Common myeloid progenitor, CD34-positive (primary cell): ENCODE results near the gene PGA3.

Experiments used
- CTCF ChIA-PET: fragments of 350-600 bp; sonication (Branson Sonifier 250); formaldehyde crosslinking; loops from one replicate; lab custom pipeline; 2021; ENCODE audit warnings: antibody characterized with exemption; lab: Charles Lee
- POLR2A ChIA-PET: fragments of 350-600 bp; sonication (Branson Sonifier 250); formaldehyde crosslinking; loops from one replicate; lab custom pipeline; 2021; ENCODE audit warnings: antibody characterized with exemption; lab: Charles Lee
- DNase-seq, 3 donors: peaks; one replicate each; pipeline versions ENCODE4 v3.0.0 to v3.0.0-alpha.2; 2013
- H3K27ac ChIP-seq, 2 experiments: 1 replicate in 1 of 2; 2 replicates in 1 of 2; pipeline ENCODE4 v1.7.0; 2013; ENCODE audit warnings: inconsistent platforms in 2 of 2, low read length in 2 of 2, mild to moderate bottlenecking in 2 of 2, low read depth in 1 of 2, moderate library complexity in 1 of 2; ENCODE audit not compliant: severe bottlenecking in 2 of 2, insufficient read depth in 1 of 2, poor library complexity in 1 of 2
- H3K27me3 ChIP-seq, 5 experiments: replicated peaks in 2 of 5; 1 replicate in 3 of 5; 2 replicates in 2 of 5; pipeline versions ENCODE4 v1.6.1 to v1.7.0; 2013; ENCODE audit warnings: low read length in 4 of 5, mild to moderate bottlenecking in 2 of 5, moderate library complexity in 2 of 5, inconsistent platforms in 1 of 5; ENCODE audit not compliant: insufficient read depth in 5 of 5, control insufficient read depth in 4 of 5
- H3K36me3 ChIP-seq, 4 experiments: 1 replicate in 2 of 4; 2 replicates in 2 of 4; pipeline versions ENCODE4 v1.6.1 to v1.7.0; 2013; ENCODE audit warnings: low read length in 3 of 4, control low read depth in 1 of 4, mild to moderate bottlenecking in 1 of 4; ENCODE audit not compliant: control insufficient read depth in 4 of 4, insufficient read depth in 4 of 4
- H3K4me1 ChIP-seq, 4 experiments: 1 replicate in 3 of 4; 2 replicates in 1 of 4; pipeline versions ENCODE4 v1.6.1 to v1.7.1; 2013; ENCODE audit warnings: low read length in 3 of 4, mild to moderate bottlenecking in 3 of 4, control low read depth in 1 of 4, inconsistent platforms in 1 of 4, moderate library complexity in 1 of 4; ENCODE audit not compliant: control insufficient read depth in 4 of 4, insufficient read depth in 4 of 4; ENCODE audit errors: control extremely low read depth in 1 of 4
- H3K4me3 ChIP-seq, 7 experiments: 1 replicate in 4 of 7; 2 replicates in 3 of 7; pipeline versions ENCODE4 v1.5.1 to v1.7.0; 2013; ENCODE audit warnings: mild to moderate bottlenecking in 7 of 7, low read length in 6 of 7, moderate library complexity in 6 of 7, inconsistent platforms in 2 of 7, low read depth in 2 of 7, control low read depth in 1 of 7; ENCODE audit not compliant: insufficient read depth in 4 of 7, control insufficient read depth in 1 of 7; ENCODE audit errors: extremely low read depth in 1 of 7
- H3K9me3 ChIP-seq, 5 experiments: 1 replicate in 4 of 5; 2 replicates in 1 of 5; pipeline versions ENCODE4 v1.6.1 to v1.7.1; 2013; ENCODE audit warnings: low read length in 4 of 5, mild to moderate bottlenecking in 2 of 5, inconsistent platforms in 1 of 5, low read depth in 1 of 5, moderate library complexity in 1 of 5; ENCODE audit not compliant: control insufficient read depth in 4 of 5, insufficient read depth in 2 of 5; ENCODE audit errors: control extremely low read depth in 1 of 5
- WGBS: methylation state at CpG from one replicate; pipeline ENCODE4 v1.1.5; 2013; ENCODE audit not compliant: insufficient coverage; 5-methylcytosine and 5-hydroxymethylcytosine counted together

PGA3 gene

GRCh38 chr11:61170566-61170965 lies 32.7 kb upstream of the PGA3 start:
- H3K27ac ChIP-seq = no peak overlapping the region
- H3K4me3 ChIP-seq = no peak overlapping the region
- no peaks in the 10 kb centered on the region for H3K36me3 ChIP-seq
- no peak for DNase-seq
- peaks cover 0 to 4% (median 0%) of the 10 kb centered on the region in 5 experiments for H3K9me3 ChIP-seq
- ChIA-PET POLR2A (no interaction called here), CTCF (interaction anchor here (1.4 to 3.8 kb wide), 3 partner anchors 16 to 41 kb away, joined by 4 to 12 read pairs (median 8); no protein-coding TSS in a partner anchor)
- peaks cover 6 to 31% (median 13%) of the 10 kb centered on the region in 4 experiments for H3K4me1 ChIP-seq
- H3K27me3 ChIP-seq = no peaks in the 10 kb centered on the region
- WGBS = 95% methylated on average over 9 of the region's 9 CpGs

DNA sequence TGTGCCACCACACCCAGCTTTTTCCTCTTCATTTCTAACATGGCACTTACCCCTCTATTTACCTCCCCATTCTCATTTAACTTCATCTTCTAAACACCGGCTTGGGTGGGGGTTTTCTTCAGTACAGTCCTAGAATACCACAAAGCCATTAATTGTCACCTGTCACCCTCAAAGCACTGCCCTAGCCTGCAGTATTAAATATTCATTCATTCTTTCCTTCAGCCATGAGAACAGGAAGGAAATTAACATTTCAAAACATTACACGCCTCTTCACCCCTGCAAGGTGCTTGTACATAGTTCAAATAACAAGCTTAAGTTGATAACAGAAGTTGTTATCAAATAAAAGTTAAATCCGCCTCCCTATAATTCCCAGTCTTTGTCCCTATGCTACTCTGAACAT lies 31.4 kb upstream of the PGA3 start:
- 0% methylated on average over 1 of the region's 3 CpGs for WGBS
- Histone ChIP-seq H3K9me3 (peaks cover 0 to 4% (median 0%) of the 10 kb centered on the region in 5 experiments), H3K27ac (no peak overlapping the region), H3K4me1 (peaks cover 6 to 31% (median 13%) of the 10 kb centered on the region in 4 experiments), H3K36me3 (no peaks in the 10 kb centered on the region), H3K4me3 (no peak overlapping the region), H3K27me3 (no peaks in the 10 kb centered on the region)
- ChIA-PET CTCF (interaction anchor here (1.2 to 3.8 kb wide), 4 partner anchors 15 to 42 kb away, joined by 3 to 12 read pairs (median 6); no protein-coding TSS in a partner anchor), POLR2A (no interaction called here)
- peak in 2 of 3 donors; percentile 67 to 77 for DNase-seq

GRCh38 chr11:61172356-61172755 lies 31.0 kb upstream of the PGA3 start:
- ChIA-PET CTCF (interaction anchor here (0.9 to 1.4 kb wide), 2 partner anchors 14 to 43 kb away, joined by 3 read pairs; no protein-coding TSS in a partner anchor), POLR2A (no interaction called here)
- Histone ChIP-seq H3K4me1 (peaks cover 6 to 29% (median 12%) of the 10 kb centered on the region in 4 experiments), H3K27ac (no peak overlapping the region), H3K36me3 (no peaks in the 10 kb centered on the region), H3K27me3 (no peaks in the 10 kb centered on the region), H3K4me3 (no peak overlapping the region), H3K9me3 (peaks cover 0 to 4% (median 0%) of the 10 kb centered on the region in 5 experiments)
- no peak for DNase-seq
- WGBS = 6% methylated on average over 5 of the region's 5 CpGs

DNA sequence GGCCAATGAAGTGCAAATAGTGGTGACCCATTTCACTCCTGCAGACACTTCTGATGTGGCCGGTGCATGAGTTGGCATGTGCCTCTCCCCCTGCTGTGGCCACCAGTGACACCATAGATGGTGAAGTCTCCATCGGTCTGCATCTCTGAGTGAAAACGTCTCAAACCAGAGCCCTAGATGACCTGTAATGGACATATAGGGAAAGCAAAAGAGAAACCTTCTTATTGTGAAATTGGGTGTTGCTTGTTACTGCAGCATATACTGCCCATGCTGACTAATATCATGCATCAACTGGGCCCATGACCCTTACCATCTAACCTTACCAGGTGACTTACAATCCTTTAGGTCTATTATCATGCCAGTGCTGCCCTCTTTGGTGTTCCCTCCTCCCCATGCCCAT lies 30.4 kb upstream of the PGA3 start:
- no peaks in the 10 kb centered on the region for H3K27me3 ChIP-seq
- peaks cover 6 to 23% (median 11%) of the 10 kb centered on the region in 4 experiments for H3K4me1 ChIP-seq
- CTCF ChIA-PET = interaction anchor here (0.9 to 1.4 kb wide), 2 partner anchors 14 to 44 kb away, joined by 3 read pairs; no protein-coding TSS in a partner anchor
- no peaks in the 10 kb centered on the region for H3K36me3 ChIP-seq
- no peak overlapping the region for H3K4me3 ChIP-seq
- WGBS = 94% methylated on average over 3 of the region's 3 CpGs
- POLR2A ChIA-PET = no interaction called here
- no peak overlapping the region for H3K27ac ChIP-seq
- H3K9me3 ChIP-seq = peaks cover 0 to 4% (median 0%) of the 10 kb centered on the region in 5 experiments
- DNase-seq = no peak

DNA sequence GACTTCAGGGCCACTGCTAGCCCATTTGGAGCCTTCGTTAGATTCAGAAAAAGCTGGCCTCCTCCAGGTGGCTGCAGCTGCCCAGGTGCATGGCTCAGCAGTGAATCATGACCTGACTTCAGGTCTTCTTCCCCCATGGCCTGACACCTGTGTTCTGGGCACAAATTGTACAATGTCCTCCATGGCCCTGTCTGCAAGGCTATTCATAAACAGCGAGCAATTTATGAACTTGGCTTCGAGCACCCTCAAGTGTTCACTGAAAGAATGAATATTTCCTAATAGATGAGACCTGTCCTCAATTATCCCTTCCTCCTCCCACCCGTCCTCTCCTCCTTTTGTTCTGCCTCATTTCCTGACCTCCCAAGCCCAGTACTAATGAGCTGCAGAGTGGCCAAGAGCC lies 29.9 kb upstream of the PGA3 start:
- Histone ChIP-seq H3K9me3 (peaks cover 0 to 4% (median 0%) of the 10 kb centered on the region in 5 experiments), H3K27me3 (no peaks in the 10 kb centered on the region), H3K4me3 (no peak overlapping the region), H3K36me3 (no peaks in the 10 kb centered on the region), H3K4me1 (peaks cover 6 to 20% (median 11%) of the 10 kb centered on the region in 4 experiments), H3K27ac (no peak overlapping the region)
- CTCF ChIA-PET = interaction anchor here (0.6 to 2.9 kb wide), 4 partner anchors 13 to 365 kb away, joined by 3 to 9 read pairs (median 3); no protein-coding TSS in a partner anchor
- no peak for DNase-seq
- POLR2A ChIA-PET = no interaction called here
- WGBS = 96% methylated on average over 4 of the region's 4 CpGs

DNA sequence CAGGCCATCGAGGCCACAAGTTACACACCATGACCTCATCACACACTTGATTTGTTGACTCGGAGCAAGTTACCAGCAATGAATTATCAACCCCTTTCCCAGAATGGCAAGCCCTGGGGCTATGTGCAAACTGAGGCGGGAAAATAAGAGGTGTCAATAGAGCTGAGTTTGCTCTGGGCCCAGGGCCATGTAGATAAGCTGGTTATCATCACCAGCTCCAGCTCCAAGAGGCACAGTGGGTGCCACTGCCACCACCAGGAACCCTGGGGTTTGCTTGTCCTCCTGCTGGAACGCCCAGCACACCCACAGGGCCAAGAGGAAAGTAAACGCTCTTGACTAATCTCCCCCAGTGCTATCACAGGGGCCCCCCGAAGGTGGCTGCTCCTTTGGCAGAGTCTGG lies 29.0 kb upstream of the PGA3 start:
- H3K4me3 ChIP-seq = no peak overlapping the region
- H3K4me1 ChIP-seq = peaks cover 6 to 15% (median 11%) of the 10 kb centered on the region in 4 experiments
- H3K27ac ChIP-seq = no peak overlapping the region
- DNase-seq = no peak
- 96% methylated on average over 5 of the region's 6 CpGs for WGBS
- H3K9me3 ChIP-seq = peaks cover 0 to 4% (median 0%) of the 10 kb centered on the region in 5 experiments
- POLR2A ChIA-PET = no interaction called here
- H3K36me3 ChIP-seq = no peaks in the 10 kb centered on the region
- CTCF ChIA-PET = interaction anchor here (2.9 kb wide), 1 partner anchor 14 kb away, joined by 9 read pairs; no protein-coding TSS in a partner anchor
- no peaks in the 10 kb centered on the region for H3K27me3 ChIP-seq

GRCh38 chr11:61174949-61175348 lies 28.4 kb upstream of the PGA3 start:
- H3K27ac ChIP-seq = no peak overlapping the region
- peaks cover 6 to 15% (median 11%) of the 10 kb centered on the region in 4 experiments for H3K4me1 ChIP-seq
- CTCF ChIA-PET = interaction anchor here (0.8 to 2.9 kb wide), 3 partner anchors 13 to 35 kb away, joined by 3 to 9 read pairs (median 5); no protein-coding TSS in a partner anchor
- POLR2A ChIA-PET = no interaction called here
- H3K4me3 ChIP-seq = no peak overlapping the region
- DNase-seq = no peak
- H3K27me3 ChIP-seq = no peaks in the 10 kb centered on the region
- H3K9me3 ChIP-seq = peaks cover 0 to 4% (median 0%) of the 10 kb centered on the region in 5 experiments
- H3K36me3 ChIP-seq = no peaks in the 10 kb centered on the region
- 24% methylated on average over 4 of the region's 6 CpGs for WGBS
